ENCODE results near the gene PLSCR5.

Gene PLSCR5

GRCh38 chr3:146544929-146545528 is 60.1 kb downstream of the PLSCR5 start:
- DNase-seq (ENCODE audit: low read depth in 1 of 2, low spot score in 1 of 2), result no peak

GRCh38 chr3:146544002-146544928 is 60.9 kb downstream of the PLSCR5 start, which contains the start of gene PLSCR1:
Gene PLSCR1 (minus strand): TSS chr3:146544607. CDS start chr3:146536552, 8,055 bp downstream.
- peak; percentile 44 to 56 for DNase-seq (ENCODE audit: low read depth in 1 of 2, low spot score in 1 of 2)

GRCh38 chr3:146543461-146544001 is 61.6 kb downstream of the PLSCR5 start:
- DNase-seq (ENCODE audit: low read depth in 1 of 2, low spot score in 1 of 2), result no peak

- no peak for DNase-seq (ENCODE audit: low read depth in 1 of 2, low spot score in 1 of 2)
These were observed 62.2 kb downstream of the PLSCR5 start for GRCh38 chr3:146542978-146543377.

- no peak for DNase-seq (ENCODE audit: low read depth in 1 of 2, low spot score in 1 of 2)
These were observed 63.0 kb downstream of the PLSCR5 start for GRCh38 chr3:146542179-146542578.

- no peak for DNase-seq (ENCODE audit: low read depth in 1 of 2, low spot score in 1 of 2)
These were observed 64.2 kb downstream of the PLSCR5 start for GRCh38 chr3:146540978-146541377.

- no peak for DNase-seq (ENCODE audit: low read depth in 1 of 2, low spot score in 1 of 2)
These were observed 64.9 kb downstream of the PLSCR5 start for GRCh38 chr3:146540236-146540635.

- no peak for DNase-seq (ENCODE audit: low read depth in 1 of 2, low spot score in 1 of 2)
These were observed 65.8 kb downstream of the PLSCR5 start for GRCh38 chr3:146539315-146539714.

GRCh38 chr3:146537603-146538002 is 67.5 kb downstream of the PLSCR5 start:
- no peak for DNase-seq (ENCODE audit: low read depth in 1 of 2, low spot score in 1 of 2)

- no peak for DNase-seq (ENCODE audit: low read depth in 1 of 2, low spot score in 1 of 2)
These were observed 68.5 kb downstream of the PLSCR5 start for GRCh38 chr3:146536681-146537080.
